HepG2 (cell line): ENCODE results near the gene HDGF. TPM values are rescaled to one million over a fixed set of nuclear protein-coding genes. Genes with fewer than 3 reads are reported as not detected.

Source experiments
- ARNTL ChIP-seq: sonication (generic); formaldehyde crosslinking; IDR thresholded peaks from 2 replicates; pipeline ENCODE4 v1.4.0; 2020; ENCODE audit warnings: mild to moderate bottlenecking, missing genetic modification reagents
- ATF3 ChIP-seq: sonication (generic); formaldehyde crosslinking; IDR thresholded peaks from 2 replicates; pipeline ENCODE4 v1.4.0; 2020; ENCODE audit warnings: missing genetic modification reagents
- DNMT1 ChIP-seq: sonication (generic); formaldehyde crosslinking; IDR thresholded peaks from 2 replicates; pipeline ENCODE4 v1.5.1; 2020; ENCODE audit warnings: mild to moderate bottlenecking, missing genetic modification reagents
- DPF2 ChIP-seq: sonication (generic); formaldehyde crosslinking; IDR thresholded peaks from 2 replicates; pipeline ENCODE4 v1.4.0; 2020; ENCODE audit warnings: mild to moderate bottlenecking, low read depth, missing genetic modification reagents, borderline replicate concordance
- FOXK1 ChIP-seq: sonication (generic); formaldehyde crosslinking; IDR thresholded peaks from 2 replicates; pipeline ENCODE4 v1.4.0; 2020; ENCODE audit warnings: low read depth, missing genetic modification reagents, borderline replicate concordance
- GFI1 ChIP-seq: sonication (generic); formaldehyde crosslinking; IDR thresholded peaks from 2 replicates; pipeline ENCODE4 v1.5.0; 2020; ENCODE audit warnings: missing genetic modification reagents, mild to moderate bottlenecking, borderline replicate concordance
- GMEB2 ChIP-seq: IDR thresholded peaks from 2 replicates; pipeline ENCODE4 v1.6.1; 2016; ENCODE audit warnings: missing biosample characterization, missing genetic modification reagents, low read depth
- HNRNPH1 ChIP-seq: fragments of 200-400 bp; formaldehyde crosslinking; optimal IDR thresholded peaks from 2 replicates; pipeline ENCODE3; 2017; ENCODE audit warnings: mild to moderate bottlenecking, low read depth, low read length
- ISX ChIP-seq: sonication (generic); formaldehyde crosslinking; conservative IDR thresholded peaks from 2 replicates; pipeline ENCODE4 v1.5.0; 2020; ENCODE audit warnings: missing genetic modification reagents
- KDM4B ChIP-seq: sonication (generic); formaldehyde crosslinking; IDR thresholded peaks from 2 replicates; pipeline ENCODE4 v1.4.0; 2020; ENCODE audit warnings: missing genetic modification reagents
- MTA1 ChIP-seq: sonication (generic); formaldehyde crosslinking; IDR thresholded peaks from 2 replicates; pipeline ENCODE4 v1.4.0; 2020; ENCODE audit warnings: missing genetic modification reagents, mild to moderate bottlenecking, borderline replicate concordance
- MTA3 ChIP-seq: sonication (generic); formaldehyde crosslinking; IDR thresholded peaks from 2 replicates; pipeline ENCODE4 v1.4.0; 2020; ENCODE audit warnings: missing genetic modification reagents
- NR2F1 ChIP-seq, 2 experiments: fragments of 450-650 bp in 1 of 2; formaldehyde crosslinking in 1 of 2; IDR thresholded peaks; 2 replicates each; pipeline versions ENCODE4 v1.5.0 to v1.6.1; 2016 to 2020; ENCODE audit warnings: mild to moderate bottlenecking in 1 of 2, missing compliant biosample characterization in 1 of 2, missing genetic modification reagents in 1 of 2, moderate library complexity in 1 of 2
- RBM22 ChIP-seq: fragments of 200-400 bp; formaldehyde crosslinking; optimal IDR thresholded peaks from 2 replicates; pipeline ENCODE3; 2017; ENCODE audit warnings: mild to moderate bottlenecking, low read length, moderate library complexity
- SIX4 ChIP-seq: sonication (generic); formaldehyde crosslinking; IDR thresholded peaks from 2 replicates; pipeline ENCODE4 v1.4.0; 2020; ENCODE audit warnings: missing genetic modification reagents
- THAP8 ChIP-seq: sonication (generic); formaldehyde crosslinking; IDR thresholded peaks from 2 replicates; pipeline ENCODE4 v1.5.1; 2020; ENCODE audit warnings: missing genetic modification reagents, mild to moderate bottlenecking, borderline replicate concordance
- TP53 ChIP-seq: sonication (generic); formaldehyde crosslinking; conservative IDR thresholded peaks from 2 replicates; pipeline ENCODE4 v1.4.0; 2020; ENCODE audit warnings: missing genetic modification reagents
- ZBTB44 ChIP-seq: sonication (generic); formaldehyde crosslinking; IDR thresholded peaks from 2 replicates; pipeline ENCODE4 v1.4.0; 2020; ENCODE audit warnings: missing genetic modification reagents
- ZNF207 ChIP-seq: fragments of 450-650 bp; IDR thresholded peaks from 2 replicates; pipeline ENCODE4 v1.6.1; 2016; ENCODE audit warnings: antibody characterized with exemption, borderline replicate concordance
- ZNF350 ChIP-seq: sonication (generic); formaldehyde crosslinking; IDR thresholded peaks from 2 replicates; pipeline ENCODE4 v1.4.0; 2020; ENCODE audit warnings: mild to moderate bottlenecking, low read depth, missing genetic modification reagents, borderline replicate concordance
- ZNF552 ChIP-seq: sonication (generic); formaldehyde crosslinking; IDR thresholded peaks from 2 replicates; pipeline ENCODE4 v1.9.0; 2022; ENCODE audit warnings: missing genetic modification reagents, mild to moderate bottlenecking, borderline replicate concordance
- ZNF598 ChIP-seq: sonication (generic); formaldehyde crosslinking; IDR thresholded peaks from 2 replicates; pipeline ENCODE4 v1.5.1; 2020; ENCODE audit warnings: mild to moderate bottlenecking, missing genetic modification reagents, borderline replicate concordance
- ZNF672 ChIP-seq: sonication (generic); formaldehyde crosslinking; IDR thresholded peaks from 2 replicates; pipeline ENCODE4 v1.8.1; 2022; ENCODE audit warnings: missing genetic modification reagents
- ZNF691 ChIP-seq: sonication (generic); formaldehyde crosslinking; IDR thresholded peaks from 2 replicates; pipeline ENCODE4 v1.4.0; 2020; ENCODE audit warnings: missing genetic modification reagents, low read depth, mild to moderate bottlenecking, borderline replicate concordance
- ZNF790 ChIP-seq: sonication (generic); formaldehyde crosslinking; IDR thresholded peaks from 2 replicates; pipeline ENCODE4 v1.8.0; 2022; ENCODE audit warnings: missing genetic modification reagents, mild to moderate bottlenecking, borderline replicate concordance
- polyA plus RNA-seq, 8 experiments: library from polyadenylated mRNA; depleted of rRNA in 3 of 8; stranded (reverse) in 7 of 8; unstranded in 1 of 8; fragments of >200 nt; fragmentation: Illumina TruSeq in 4 of 8; extraction: Trizol in 4 of 8; gene quantifications; 2 replicates each; pipeline versions ENCODE4 v1.2.1 to v1.2.3, GENCODE V29; 2011 to 2016; ENCODE audit warnings: low read depth in 4 of 8, missing spikeins in 1 of 8, mixed read lengths in 1 of 8; ENCODE audit not compliant: insufficient read depth in 1 of 8
- total RNA-seq, 5 experiments: library from RNA; depleted of rRNA; stranded (reverse); fragments of >200 nt; fragmentation: Illumina TruSeq; extraction: Trizol; gene quantifications; 2 replicates each; pipeline ENCODE4 v1.2.3, GENCODE V29; 2016; ENCODE audit warnings: low read depth in 1 of 5

The HDGF gene
- total and polyA plus RNA-seq, 2 of the 13 experiments (the other 11 are each of a cell fraction or from before 2014, with no cell fraction given): 156 to 196 TPM

GRCh38 chr1:156728599-156729462, 22.6 kb downstream of the HDGF start, which contains the start of gene ISG20L2 (continued):
- TF ChIP-seq GFI1 (CRISPR knock-in tag) (no peak), SIX4 (CRISPR knock-in tag) (peak; percentile 83), HNRNPH1 (no peak), ZNF672 (CRISPR knock-in tag) (no peak), KDM4B (CRISPR knock-in tag) (no peak), MTA1 (CRISPR knock-in tag) (peak; percentile 39; the same call in 1 of the 2 replicates), ZBTB44 (CRISPR knock-in tag) (no peak), GMEB2 (CRISPR knock-in tag) (peak; percentile 86), DPF2 (CRISPR knock-in tag) (no peak), ZNF691 (CRISPR knock-in tag) (no peak), THAP8 (CRISPR knock-in tag) (no peak), RBM22 (peak; percentile 64), ZNF552 (CRISPR knock-in tag) (no peak), ZNF598 (CRISPR knock-in tag) (0 out of 2 replicates have a peak, but pooled peaks have one; percentile 38), ZNF207 (no peak), ATF3 (CRISPR knock-in tag) (no peak), ARNTL (CRISPR knock-in tag) (no peak), MTA3 (CRISPR knock-in tag) (no peak), FOXK1 (CRISPR knock-in tag) (peak; percentile 72; the same call in 1 of the 2 replicates), ZNF350 (CRISPR knock-in tag) (no peak), TP53 (CRISPR knock-in tag) (0 out of 2 replicates have a peak, but pooled peaks have one; percentile 28), ZNF790 (no peak), DNMT1 (no peak), ISX (no peak), NR2F1 (CRISPR knock-in tag; IDR thresholded peaks at IDR 0.05) (no peak)
